CD14-positive monocyte (primary cell): ENCODE measurements around the gene CHN1. TPM values are rescaled to one million over a fixed set of nuclear protein-coding genes. Genes with fewer than 3 reads are reported as not detected.

ENCODE experiments used
- DNase-seq, 3 donors: peaks; one replicate each; pipeline ENCODE4 v3.0.0-alpha.2; 2011 to 2022
- H2AFZ ChIP-seq: 2 replicates; pipeline ENCODE4 v1.6.0; 2012; ENCODE audit warnings: mild to moderate bottlenecking, low read depth, low read length, inconsistent platforms; ENCODE audit not compliant: insufficient read depth, poor library complexity, severe bottlenecking
- H3K27ac ChIP-seq, 2 donors: 1 replicate in 1 of 2; 2 replicates in 1 of 2; pipeline ENCODE4 v1.5.1; 2012 to 2013; ENCODE audit warnings: low read length in 2 of 2, control low read depth in 1 of 2, inconsistent platforms in 1 of 2, low read depth in 1 of 2, mild to moderate bottlenecking in 1 of 2
- H3K27me3 ChIP-seq, 2 donors: one replicate each; pipeline versions ENCODE4 v1.6.0 to v1.6.1; 2011 to 2013; ENCODE audit warnings: low read length in 2 of 2; ENCODE audit not compliant: control insufficient read depth in 2 of 2, insufficient read depth in 2 of 2
- H3K36me3 ChIP-seq, 2 donors: replicated peaks in 1 of 2; 1 replicate in 1 of 2; 2 replicates in 1 of 2; pipeline versions ENCODE4 v1.5.1 to v1.6.1; 2012 to 2013; ENCODE audit warnings: low read length in 2 of 2, control low read depth in 1 of 2, inconsistent platforms in 1 of 2, mild to moderate bottlenecking in 1 of 2; ENCODE audit not compliant: insufficient read depth in 2 of 2, control insufficient read depth in 1 of 2
- H3K4me1 ChIP-seq, 2 donors: 1 replicate in 1 of 2; 2 replicates in 1 of 2; pipeline versions ENCODE4 v1.5.1 to v1.6.1; 2012 to 2013; ENCODE audit warnings: low read length in 2 of 2, control low read depth in 1 of 2, inconsistent platforms in 1 of 2, mild to moderate bottlenecking in 1 of 2, moderate library complexity in 1 of 2; ENCODE audit not compliant: insufficient read depth in 2 of 2, control insufficient read depth in 1 of 2
- H3K4me2 ChIP-seq: replicated peaks from 2 replicates; pipeline ENCODE3; 2012; ENCODE audit warnings: low read length, moderate library complexity, mild to moderate bottlenecking; ENCODE audit not compliant: poor library complexity, severe bottlenecking; ENCODE audit errors: extremely low read depth
- H3K4me3 ChIP-seq, 3 experiments: fragments of 200-600 bp in 1 of 3; sonication (generic) in 1 of 3; replicated peaks in 1 of 3; 1 replicate in 2 of 3; 2 replicates in 1 of 3; pipeline ENCODE4 v1.5.1; 2011 to 2013; ENCODE audit warnings: low read length in 3 of 3, mild to moderate bottlenecking in 3 of 3, control low read depth in 2 of 3, low read depth in 2 of 3, inconsistent platforms in 1 of 3, moderate library complexity in 1 of 3
- H3K79me2 ChIP-seq: 2 replicates; pipeline ENCODE4 v1.6.0; 2012; ENCODE audit warnings: mild to moderate bottlenecking, control low read depth, inconsistent platforms, low read length, moderate library complexity; ENCODE audit not compliant: insufficient read depth
- H3K9ac ChIP-seq: 2 replicates; pipeline ENCODE4 v1.6.0; 2017; ENCODE audit warnings: low read length, mild to moderate bottlenecking; ENCODE audit not compliant: insufficient read depth, poor library complexity, severe bottlenecking
- H3K9me3 ChIP-seq, 2 donors: replicated peaks in 1 of 2; 1 replicate in 1 of 2; 2 replicates in 1 of 2; pipeline versions ENCODE4 v1.5.1 to v1.6.1; 2012 to 2013; ENCODE audit warnings: low read length in 2 of 2, control low read depth in 1 of 2; ENCODE audit not compliant: control insufficient read depth in 1 of 2, insufficient read depth in 1 of 2
- H4K20me1 ChIP-seq: 2 replicates; pipeline ENCODE4 v1.6.0; 2012; ENCODE audit warnings: mild to moderate bottlenecking, low read length, control low read depth, moderate library complexity; ENCODE audit not compliant: insufficient read depth
- H3K27ac Mint-ChIP-seq, 7 donors: one replicate each; pipeline ENCODE4 v1.8.0; 2020; ENCODE audit warnings: mild to moderate bottlenecking in 7 of 7, mixed read lengths in 7 of 7, moderate library complexity in 6 of 7, inconsistent platforms in 2 of 7
- H3K27me3 Mint-ChIP-seq, 3 donors: one replicate each; pipeline ENCODE4 v1.8.0; 2021 to 2022; ENCODE audit warnings: low read depth in 3 of 3, mild to moderate bottlenecking in 3 of 3, mixed read lengths in 3 of 3, moderate library complexity in 3 of 3, inconsistent platforms in 1 of 3
- H3K36me3 Mint-ChIP-seq, 2 donors: one replicate each; pipeline ENCODE4 v1.8.0; 2020; ENCODE audit warnings: mixed read lengths in 2 of 2, inconsistent platforms in 1 of 2, mild to moderate bottlenecking in 1 of 2
- H3K4me1 Mint-ChIP-seq: one replicate; pipeline ENCODE4 v1.8.0; 2020; ENCODE audit warnings: mild to moderate bottlenecking, mixed read lengths
- H3K4me3 Mint-ChIP-seq, 2 donors: one replicate each; pipeline ENCODE4 v1.8.0; 2020; ENCODE audit warnings: mild to moderate bottlenecking in 2 of 2, mixed read lengths in 2 of 2, moderate library complexity in 1 of 2
- H3K9me3 Mint-ChIP-seq, 7 donors: one replicate each; pipeline ENCODE4 v1.8.0; 2020 to 2022; ENCODE audit warnings: mixed read lengths in 7 of 7, mild to moderate bottlenecking in 6 of 7, moderate library complexity in 6 of 7, inconsistent platforms in 2 of 7
- CTCF ChIP-seq: fragments of 200-600 bp; IDR thresholded peaks from one replicate; pipeline ENCODE4 v1.8.0; 2022; ENCODE audit warnings: antibody characterized with exemption, mild to moderate bottlenecking
- WGBS: methylation state at CpG from one replicate; pipeline ENCODE4 v1.1.5; 2013; ENCODE audit warnings: missing lambda C conversion rate; ENCODE audit not compliant: insufficient coverage; 5-methylcytosine and 5-hydroxymethylcytosine counted together
- intact Hi-C, 2 donors: fragments of 100-400 bp; cut with micrococcal nuclease; formaldehyde crosslinking; loops; one replicate each; pipeline versions ENCODE4 v1.15.0 to v1.15.1; 2023
- polyA plus RNA-seq, 3 donors: library from polyadenylated mRNA; depleted of rRNA in 1 of 3; unstranded in 2 of 3; stranded (reverse) in 1 of 3; fragments of 300-500 nt in 2 of 3; fragments of >200 nt in 1 of 3; fragmentation: Illumina TruSeq in 2 of 3; gene quantifications; 1 replicate in 2 of 3; 2 replicates in 1 of 3; pipeline ENCODE4 v1.2.3, GENCODE V29; 2012 to 2021

Gene CHN1
- polyA plus RNA-seq, 3 donors, result 0.36 TPM; not detected in 2

GRCh38 chr2:174815526-174815925 lies 189.7 kb downstream of the CHN1 start:
- H3K27ac ChIP-seq, result no peak overlapping the region
- no CpG with 5 or more reads among the region's 2 CpGs for WGBS
- no peak for TF ChIP-seq CTCF
- H3K9me3 ChIP-seq, result no peaks in the 10 kb centered on the region
- H3K4me3 ChIP-seq, result no peak overlapping the region
- DNase-seq, result no peak
- no peaks in the 10 kb centered on the region for H3K79me2 ChIP-seq
- no peak overlapping the region for H3K9ac ChIP-seq
- Mint-ChIP-seq H3K9me3 (peaks cover 0 to 6% (median 0%) of the 10 kb centered on the region in 7 donors), H3K36me3 (no peaks in the 10 kb centered on the region), H3K27ac (no peak overlapping the region), H3K27me3 (peaks cover 2 to 3% (median 3%) of the 10 kb centered on the region in 3 donors), H3K4me1 (no peaks in the 10 kb centered on the region), H3K4me3 (no peak overlapping the region)
- no peak overlapping the region for H3K4me2 ChIP-seq
- no peaks in the 10 kb centered on the region for H3K4me1 ChIP-seq
- no peak overlapping the region for H2AFZ ChIP-seq
- intact Hi-C loops, result no loop called here
- no peaks in the 10 kb centered on the region for H3K36me3 ChIP-seq
- H4K20me1 ChIP-seq, result no peaks in the 10 kb centered on the region
- H3K27me3 ChIP-seq, result no peaks in the 10 kb centered on the region

GRCh38 chr2:174812037-174812436 lies 193.1 kb downstream of the CHN1 start:
- H3K4me3 Mint-ChIP-seq, result no peak overlapping the region
- no peak for DNase-seq
- no peaks in the 10 kb centered on the region for H3K4me1 ChIP-seq

More at GRCh38 chr2:174812037-174812436, 193.1 kb downstream of the CHN1 start:
- intact Hi-C loops, result no loop called here
- Histone ChIP-seq H2AFZ (no peak overlapping the region), H3K4me3 (no peak overlapping the region), H3K9ac (no peak overlapping the region), H4K20me1 (no peaks in the 10 kb centered on the region), H3K4me2 (no peak overlapping the region), H3K9me3 (no peaks in the 10 kb centered on the region), H3K27ac (no peak overlapping the region), H3K27me3 (no peaks in the 10 kb centered on the region), H3K36me3 (no peaks in the 10 kb centered on the region), H3K79me2 (no peaks in the 10 kb centered on the region)
- WGBS, result 95% methylated on average over 6 of the region's 7 CpGs
- no peak for TF ChIP-seq CTCF
- Mint-ChIP-seq H3K27me3 (peaks cover 1 to 5% (median 4%) of the 10 kb centered on the region in 3 donors), H3K27ac (no peak overlapping the region), H3K9me3 (no peaks in the 10 kb centered on the region), H3K36me3 (no peaks in the 10 kb centered on the region), H3K4me1 (no peaks in the 10 kb centered on the region)
